Fibroblast of gingiva (primary cell): ENCODE data around the gene CELA2B.
"Not testable (repeated sequence)": the region's sequence is repeated elsewhere in the genome, so short reads cannot be mapped to it uniquely, and the experiment has no call there.

Experiments
- DNase-seq: peaks from one replicate; pipeline ENCODE4 v3.0.0-alpha.2; 2011; ENCODE audit warnings: low read depth

The CELA2B gene

DNA sequence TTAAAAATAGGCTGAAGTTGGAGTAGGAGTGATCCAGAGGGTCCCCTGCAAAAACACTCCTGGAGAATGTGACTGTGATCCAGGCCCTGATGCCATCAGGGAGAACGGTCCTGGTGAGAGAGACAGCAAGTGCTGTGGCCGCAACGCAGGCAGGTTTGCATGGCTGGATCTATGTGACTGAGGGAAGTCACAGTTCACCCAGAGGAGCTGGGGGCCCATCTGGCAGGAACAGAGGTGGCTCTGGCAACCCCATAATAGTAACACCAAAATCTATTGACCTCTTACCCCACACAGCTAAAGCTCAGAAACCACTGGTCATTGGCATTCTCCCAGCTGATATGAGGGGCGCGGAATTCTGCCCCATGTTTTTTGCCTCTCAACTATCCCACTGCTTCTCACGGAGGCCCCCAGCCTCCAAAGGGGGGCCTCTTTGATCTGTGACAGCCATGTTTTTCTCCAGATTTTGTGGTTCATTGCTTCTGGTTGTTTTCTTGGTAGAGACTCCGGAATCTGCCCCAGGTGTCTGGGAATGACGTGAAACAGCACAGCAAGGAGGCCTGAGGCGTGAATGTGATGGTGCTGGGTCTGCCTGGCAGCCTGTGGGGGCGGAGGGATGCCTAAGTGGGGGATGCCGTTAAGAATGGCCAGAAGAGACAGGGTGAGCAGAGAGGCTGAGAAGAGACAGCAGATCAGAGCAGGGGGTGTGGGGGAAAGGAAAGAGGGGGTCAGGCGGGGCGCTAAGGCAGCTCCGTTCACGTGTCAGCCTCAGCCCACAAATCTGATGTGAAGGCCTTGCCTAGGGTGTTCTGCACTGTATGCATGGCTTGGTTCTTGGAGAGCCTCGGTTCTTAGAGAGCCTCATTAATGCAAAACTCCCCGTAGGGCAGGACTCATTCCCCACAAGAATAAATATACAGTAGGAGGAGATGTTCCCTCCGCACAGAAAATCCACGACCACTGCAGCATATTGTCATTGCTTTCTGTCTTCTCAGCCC is 24.6 kb downstream of the CELA2B start:
- DNase-seq, result no peak

DNA sequence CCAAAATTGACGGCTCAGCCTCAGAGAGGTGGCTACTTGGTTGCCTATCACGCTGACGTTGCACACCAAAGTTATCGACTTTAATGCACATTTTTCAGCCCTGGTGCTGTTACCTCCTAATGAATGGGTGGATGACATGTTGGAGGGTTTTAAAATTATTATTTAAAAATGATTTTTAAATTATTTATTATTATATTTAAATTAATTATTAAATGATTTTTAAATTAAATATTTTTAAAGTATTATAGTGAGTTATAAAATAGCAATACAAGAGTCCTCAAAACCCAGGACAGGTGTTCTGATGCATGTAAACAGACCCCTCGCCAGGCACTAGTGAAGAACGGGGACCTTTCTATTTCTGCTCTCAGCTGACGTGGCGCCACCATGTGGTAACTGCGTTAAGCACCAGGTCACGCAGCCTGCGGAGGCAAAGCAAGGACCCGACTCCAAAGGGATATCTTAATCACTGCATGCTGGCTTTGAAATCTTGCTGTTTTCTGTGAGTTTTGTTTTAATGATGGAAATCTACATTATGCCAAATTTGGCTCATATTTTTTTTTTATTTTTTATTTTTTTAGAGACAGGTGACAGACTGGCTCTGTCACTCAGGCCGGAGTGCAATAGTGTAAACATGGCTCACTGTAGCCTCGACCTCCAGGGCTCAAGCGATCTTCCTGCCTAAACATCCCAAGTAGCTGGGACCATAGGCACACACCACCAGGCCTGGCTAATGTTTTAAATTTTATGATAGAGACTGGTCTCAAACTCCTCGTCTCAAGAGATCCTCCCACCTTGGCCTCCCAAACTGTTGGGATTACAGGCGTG is 25.5 kb downstream of the CELA2B start:
- peak; percentile 31 for DNase-seq

DNA sequence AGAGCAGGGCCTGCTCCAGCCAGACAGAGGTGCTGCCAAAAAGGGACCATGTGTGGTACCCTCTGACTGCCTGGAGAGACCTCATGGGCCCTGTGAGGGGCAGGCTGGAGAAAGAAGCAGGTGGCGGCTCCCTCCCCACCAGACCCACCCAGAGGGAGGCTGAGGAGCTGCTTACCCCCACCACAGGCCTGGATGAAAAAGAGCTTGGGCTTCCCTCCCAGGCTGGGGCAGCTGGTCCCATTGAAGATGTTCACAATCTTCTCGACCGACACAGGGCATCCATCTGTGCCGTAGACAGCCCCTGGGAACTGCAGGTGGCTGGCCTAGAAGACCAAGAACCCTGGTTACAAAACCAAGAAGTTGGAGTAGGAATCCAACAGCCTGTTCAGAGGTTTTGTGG is 28.5 kb downstream of the CELA2B start:
- no peak for DNase-seq

DNA sequence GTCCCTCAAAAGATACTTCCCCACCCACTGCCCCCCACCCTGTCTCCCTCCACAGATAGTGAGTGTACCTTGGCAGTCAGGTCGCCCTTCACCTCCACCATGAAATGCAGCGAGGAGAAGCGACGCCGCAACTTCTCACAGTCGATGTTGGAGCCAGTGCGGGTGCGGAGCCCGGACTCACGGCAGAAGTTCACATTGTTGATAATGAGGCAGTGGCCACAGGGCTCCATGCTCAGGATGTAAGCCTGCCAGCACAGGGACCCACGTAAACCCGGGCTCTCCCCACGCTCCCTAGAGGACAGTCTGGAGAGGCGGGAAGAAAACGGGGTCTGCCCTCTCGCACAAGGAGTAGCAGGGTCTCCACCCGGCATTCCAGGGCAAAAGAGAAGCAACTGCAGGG is 30.9 kb downstream of the CELA2B start:
- DNase-seq, result no peak

DNA sequence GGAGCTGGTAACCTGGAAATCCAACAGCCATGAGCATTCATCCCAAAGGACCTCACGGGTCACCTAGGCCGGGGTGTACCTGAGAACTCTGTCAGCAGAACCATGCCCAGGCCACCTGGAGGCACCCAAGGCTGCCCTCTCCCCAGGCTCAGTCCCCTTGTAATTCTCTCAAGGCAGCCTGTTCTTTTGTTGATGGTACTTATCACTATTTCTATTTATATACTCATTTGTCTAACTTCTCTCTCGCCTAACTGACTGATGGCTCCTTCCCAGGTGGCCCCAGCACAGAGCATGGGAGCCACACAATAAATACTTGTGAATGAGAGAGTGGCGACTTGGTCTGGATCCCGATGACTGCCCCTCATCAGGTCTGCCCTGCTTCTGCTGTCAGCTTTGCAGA is 31.4 kb downstream of the CELA2B start:
- no peak for DNase-seq

DNA sequence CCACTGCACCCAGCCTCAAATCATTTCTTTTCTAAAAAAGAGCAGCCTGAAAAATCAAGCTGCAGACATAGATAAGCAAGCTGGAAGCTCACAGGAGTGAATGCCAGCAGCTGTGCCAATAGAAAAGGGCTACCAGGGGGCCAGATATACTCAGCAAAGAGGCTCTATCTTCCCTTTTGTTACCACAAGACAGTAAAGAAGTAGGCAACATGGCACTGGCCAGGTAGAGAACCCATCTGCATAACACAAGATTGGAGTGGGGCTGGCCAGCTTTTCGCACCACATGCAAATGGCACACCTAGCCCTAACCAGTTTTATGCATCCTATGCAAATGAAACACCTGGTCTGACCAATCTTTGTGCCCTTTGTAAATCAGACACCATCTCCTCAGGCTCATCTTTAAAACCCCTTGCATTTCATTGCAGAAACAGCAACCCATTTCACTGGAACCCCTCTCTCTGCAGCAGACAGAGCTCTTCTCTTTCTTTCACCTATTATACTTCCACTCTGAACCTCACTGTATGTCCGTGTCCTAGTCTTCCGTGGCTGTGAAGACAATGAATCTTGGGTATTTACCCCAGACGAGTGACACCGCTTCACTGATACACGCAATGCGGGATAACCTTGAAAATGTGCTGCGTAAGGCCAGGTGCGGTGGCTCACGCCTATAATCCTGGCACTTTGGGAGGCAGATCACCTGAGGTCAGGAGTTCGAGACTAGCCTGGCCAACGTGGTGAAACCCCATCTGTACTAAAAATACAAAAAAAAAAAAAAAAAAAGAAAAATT is 33.0 kb downstream of the CELA2B start:
- no peak for DNase-seq

DNA sequence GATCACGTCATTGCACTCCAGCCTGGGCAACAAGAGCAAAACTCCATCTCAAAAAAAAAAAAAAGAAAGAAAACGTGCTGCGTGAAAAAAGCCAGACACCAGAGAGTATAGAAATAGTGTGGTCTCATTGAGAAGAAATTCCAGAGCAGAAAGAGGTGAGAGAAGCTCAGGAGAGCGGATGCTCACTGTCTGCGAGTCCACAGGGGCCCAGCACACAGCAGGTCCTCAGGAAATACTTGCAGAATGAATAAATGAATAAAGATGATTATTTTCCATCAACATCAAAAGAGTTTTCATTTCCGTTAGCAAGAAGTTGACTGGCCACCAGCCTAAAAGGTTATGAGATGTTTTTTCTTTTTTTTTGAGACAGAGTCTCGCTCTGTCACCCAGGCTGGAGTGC is 33.7 kb downstream of the CELA2B start:
- DNase-seq, result no peak

DNA sequence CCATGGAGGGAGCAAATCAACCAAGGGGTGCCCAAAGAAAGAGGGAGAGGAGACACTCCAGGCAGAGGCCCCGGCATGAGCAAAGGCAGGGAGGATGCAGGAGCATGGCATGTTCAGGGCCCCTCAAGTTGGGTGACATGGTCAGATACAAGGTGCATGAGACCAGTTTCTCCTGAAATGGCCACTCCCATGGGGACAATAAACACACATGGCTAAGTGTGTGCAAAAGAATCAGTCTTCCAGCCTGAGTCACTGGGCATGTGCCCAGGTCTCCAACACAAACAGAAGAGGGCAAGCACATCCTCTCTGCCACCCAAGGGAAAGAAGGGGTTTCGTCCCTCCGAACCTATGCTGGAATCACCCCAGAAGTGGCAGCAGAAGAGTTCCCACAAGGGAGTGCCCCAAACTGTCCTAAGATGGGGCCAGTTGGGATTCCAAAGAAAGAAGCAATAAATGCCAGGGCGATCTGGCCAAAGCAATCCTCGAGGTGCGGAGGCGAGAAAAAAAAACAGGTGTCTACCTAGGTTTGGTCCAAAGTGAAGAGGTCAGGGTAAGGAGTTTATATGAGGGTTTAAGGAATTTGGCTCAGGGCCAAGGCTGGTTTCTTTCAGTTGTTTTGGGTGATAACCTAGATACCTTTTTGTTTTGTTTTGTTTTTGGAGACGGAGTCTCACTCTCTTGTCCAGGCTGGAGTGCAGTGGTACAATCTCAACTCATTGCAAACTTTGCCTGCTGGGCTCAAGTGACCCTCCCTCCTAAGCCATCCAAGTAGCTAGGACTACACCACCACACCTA is 34.9 kb downstream of the CELA2B start:
- DNase-seq, result no peak

DNA sequence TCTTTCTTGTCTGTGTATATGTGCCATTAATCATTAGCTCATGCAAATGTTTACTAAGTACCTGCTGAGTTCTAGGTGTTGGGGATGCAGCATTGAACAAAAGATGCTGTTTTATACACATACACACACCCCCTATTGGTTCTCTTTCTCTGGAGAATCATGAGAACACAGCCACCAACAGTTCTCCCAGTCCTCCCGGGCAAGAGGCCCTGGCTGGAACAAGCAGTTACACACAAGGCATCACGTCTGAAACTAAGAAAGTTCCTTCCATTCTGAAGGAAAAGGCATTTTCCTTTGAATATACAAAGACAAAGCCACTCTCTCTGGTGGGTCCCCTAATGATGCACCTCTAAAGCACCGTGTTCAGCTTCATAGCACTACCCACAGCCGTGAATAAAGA is 37.3 kb downstream of the CELA2B start:
- DNase-seq, result no peak

DNA sequence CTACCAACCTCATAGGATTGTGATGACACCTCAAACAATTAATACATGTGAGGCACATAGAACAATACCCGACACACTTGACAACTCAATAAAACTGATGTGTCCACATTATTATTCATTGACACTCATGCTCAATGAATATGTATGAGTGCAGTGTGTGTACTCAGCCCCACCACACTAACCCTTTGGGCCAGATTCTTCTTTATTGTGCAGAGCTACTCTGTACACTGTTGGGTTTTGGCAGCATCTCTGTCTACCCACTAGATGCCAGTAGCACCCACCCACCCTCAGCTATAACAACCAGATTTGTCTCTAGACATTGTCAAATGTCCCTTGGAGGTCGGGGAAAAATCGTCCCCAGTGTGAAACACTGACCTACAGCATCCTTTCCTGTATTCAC is 38.0 kb downstream of the CELA2B start:
- DNase-seq, result no peak

DNA sequence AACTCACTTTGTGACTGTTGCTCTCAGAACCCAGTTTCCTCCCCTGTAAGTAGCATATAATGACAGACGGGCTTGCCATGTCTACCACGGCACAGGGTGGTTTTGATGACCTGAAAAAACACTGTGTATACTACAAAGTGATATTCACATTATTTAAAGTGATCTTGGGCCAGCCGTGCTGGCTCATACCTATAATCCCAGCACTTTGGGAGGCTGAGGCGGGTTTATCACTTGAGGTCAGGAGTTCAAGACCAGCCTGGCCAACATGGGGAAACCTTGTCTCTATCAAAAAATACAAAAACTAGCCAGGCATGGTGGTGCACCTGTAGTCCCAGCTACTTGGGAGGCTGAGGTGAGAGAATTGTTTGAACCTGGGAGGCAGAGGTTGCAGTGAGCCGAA is 38.7 kb downstream of the CELA2B start:
- DNase-seq, result not testable (repeated sequence)

DNA sequence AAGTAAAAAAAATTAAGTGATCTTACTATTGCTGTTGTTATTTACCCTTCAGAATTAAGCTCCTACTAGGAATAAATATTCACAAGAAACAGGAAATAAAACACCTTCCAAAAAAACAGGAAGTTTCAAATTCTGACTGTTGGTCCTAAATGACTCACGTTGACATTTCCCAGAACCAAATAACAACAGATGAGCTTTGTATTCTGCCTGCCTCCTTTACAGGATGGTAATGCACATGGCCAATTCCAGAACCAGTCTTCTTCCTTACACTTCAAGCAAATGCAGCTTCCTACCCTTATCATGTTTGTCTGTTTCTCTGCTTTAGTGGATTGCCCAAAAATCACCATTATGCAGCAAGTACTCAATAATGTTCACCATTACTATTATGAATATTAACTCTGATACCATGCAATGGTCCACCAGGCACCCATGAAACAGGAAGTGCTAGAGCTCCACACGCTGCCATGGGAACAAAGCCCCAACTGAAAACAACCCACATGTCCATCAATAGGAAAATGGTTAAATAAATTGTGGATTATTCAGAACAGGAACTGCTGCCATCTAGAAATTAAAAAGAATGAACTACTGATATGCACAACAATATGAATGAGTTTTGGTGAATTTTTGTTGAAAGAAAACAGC is 39.2 kb downstream of the CELA2B start:
- DNase-seq, result no peak

DNA sequence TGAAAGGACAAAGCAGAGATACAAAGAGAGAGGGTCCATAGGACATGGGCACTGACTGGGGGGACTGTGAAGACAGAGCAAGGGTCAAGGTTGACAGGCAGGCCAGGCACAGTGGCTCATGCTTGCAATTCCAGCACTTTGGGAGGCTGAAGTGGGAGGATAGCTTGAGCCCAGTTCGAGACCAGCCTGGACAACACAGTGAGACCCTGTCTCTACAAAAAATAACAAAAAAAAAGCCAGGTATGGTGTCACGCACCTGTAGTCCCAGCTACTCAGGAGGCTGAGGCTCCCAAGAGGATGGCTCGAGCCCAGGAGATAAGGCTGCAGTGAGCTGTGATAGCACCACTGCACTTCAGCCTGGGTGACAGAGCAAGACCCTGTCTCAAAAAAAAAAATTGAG is 43.7 kb downstream of the CELA2B start:
- DNase-seq, result no peak

DNA sequence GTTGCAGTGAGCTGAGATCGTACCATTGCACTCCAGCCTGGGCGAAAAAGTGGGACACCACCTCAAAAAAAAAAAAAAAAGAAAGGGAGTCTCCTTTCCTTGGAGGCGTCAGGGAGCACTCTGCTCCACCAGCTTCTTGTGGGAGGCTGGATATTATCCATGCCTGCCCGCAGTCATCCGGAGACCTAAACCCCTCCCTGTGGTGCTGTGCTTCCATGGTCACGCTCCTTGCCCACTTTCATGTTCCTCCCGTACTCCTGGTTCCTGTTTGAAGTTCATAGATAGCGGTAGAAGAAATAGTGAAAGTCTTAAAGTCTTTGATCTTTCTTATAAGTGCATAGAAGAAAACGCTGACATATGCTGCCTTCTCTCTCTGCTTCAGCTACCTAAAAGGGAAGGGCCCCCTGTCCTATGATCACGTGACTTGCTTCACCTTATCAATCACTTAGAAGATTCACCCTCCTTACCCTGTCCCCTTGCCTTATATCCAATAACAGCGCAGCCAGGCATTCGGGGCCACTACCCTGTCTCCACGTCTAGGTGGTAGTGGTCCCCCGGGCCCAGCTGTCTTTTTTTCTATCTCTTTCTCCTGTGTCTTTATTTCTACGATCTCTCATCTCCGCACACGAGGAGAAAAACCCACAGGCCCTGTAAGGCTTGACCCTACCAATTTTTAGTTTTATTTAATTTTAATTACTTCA is 45.5 kb downstream of the CELA2B start:
- DNase-seq, result not testable (repeated sequence)

DNA sequence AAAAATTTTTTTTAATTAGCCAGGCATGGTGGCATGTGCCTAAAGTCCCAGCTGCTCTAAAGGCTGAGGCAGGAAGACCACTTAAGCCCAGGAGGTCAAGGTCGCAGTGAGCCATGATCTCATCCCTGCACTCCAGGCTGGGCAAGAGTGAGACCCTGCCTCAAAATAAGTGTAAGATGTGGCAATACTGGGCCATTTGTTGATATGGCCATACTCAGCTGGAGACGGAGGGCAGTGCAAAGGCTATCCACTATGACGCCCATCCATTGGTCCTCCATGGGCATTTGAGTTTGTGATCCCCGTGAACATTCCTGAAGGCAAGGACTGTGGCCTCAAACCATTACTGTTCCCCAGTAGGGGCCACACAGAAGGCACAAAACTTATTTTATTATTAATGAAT is 46.6 kb downstream of the CELA2B start:
- no peak for DNase-seq

DNA sequence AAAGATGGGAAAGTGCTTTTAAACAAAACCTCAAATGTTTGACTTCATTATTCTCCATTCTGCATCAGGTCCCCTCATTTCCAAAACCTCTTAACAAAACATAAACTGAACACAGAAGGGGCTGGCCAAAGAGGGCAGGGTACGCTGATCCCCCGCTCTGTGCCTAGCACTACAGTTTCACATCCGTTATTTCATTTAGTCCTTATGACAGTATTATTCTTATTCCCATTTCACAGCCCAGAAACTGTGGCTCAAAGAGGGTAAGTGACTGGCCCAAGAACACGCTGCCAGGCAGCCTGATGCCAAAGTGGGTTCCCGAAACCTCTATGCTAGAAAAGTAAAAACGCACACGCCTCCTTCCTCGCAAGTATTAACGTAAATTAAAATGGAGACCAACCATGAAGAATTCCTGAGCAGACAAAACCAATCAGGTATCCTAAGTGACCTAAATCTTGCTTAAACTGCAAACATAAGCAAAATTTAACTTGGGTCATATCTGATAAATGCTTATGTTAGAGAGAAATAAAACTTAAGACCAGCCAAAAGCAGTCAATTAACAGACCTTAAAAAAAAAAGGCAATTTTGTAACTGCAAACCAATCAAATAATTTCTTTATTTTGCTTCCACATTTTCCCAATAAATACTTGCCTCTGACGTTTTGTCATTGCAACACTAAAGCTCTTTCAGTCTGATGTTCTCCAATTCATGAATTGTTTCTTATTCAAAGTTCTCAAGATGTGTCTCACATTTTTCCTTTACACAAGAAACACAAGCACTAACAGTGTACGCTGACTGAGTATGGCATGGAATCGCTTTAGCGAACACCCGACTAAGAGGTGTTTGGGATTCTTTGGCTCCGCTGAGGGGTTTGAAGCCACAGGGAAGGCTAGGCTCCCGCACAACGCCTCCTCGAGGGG is 47.5 kb downstream of the CELA2B start:
- peak; percentile 34 for DNase-seq

DNA sequence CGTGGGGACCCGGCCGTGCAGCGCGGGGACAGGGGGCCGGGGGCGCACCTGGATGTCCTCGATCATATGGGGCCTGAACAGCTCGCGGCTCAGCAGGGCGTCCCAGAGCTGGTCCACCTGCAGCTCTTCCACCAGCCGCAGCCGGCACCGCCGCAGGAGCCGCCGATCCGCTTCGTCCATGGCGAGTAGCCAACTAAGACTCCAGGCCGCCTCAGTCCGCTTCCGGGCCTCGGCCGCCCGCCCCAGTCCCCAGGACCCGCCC is 48.0 kb downstream of the CELA2B start, which contains the start of gene CASP9:
CASP9 (minus strand) TSS at position 195 of the 262 bp plus-strand sequence; CDS start at position 180, 15 bp downstream.
- DNase-seq, result no peak

DNA sequence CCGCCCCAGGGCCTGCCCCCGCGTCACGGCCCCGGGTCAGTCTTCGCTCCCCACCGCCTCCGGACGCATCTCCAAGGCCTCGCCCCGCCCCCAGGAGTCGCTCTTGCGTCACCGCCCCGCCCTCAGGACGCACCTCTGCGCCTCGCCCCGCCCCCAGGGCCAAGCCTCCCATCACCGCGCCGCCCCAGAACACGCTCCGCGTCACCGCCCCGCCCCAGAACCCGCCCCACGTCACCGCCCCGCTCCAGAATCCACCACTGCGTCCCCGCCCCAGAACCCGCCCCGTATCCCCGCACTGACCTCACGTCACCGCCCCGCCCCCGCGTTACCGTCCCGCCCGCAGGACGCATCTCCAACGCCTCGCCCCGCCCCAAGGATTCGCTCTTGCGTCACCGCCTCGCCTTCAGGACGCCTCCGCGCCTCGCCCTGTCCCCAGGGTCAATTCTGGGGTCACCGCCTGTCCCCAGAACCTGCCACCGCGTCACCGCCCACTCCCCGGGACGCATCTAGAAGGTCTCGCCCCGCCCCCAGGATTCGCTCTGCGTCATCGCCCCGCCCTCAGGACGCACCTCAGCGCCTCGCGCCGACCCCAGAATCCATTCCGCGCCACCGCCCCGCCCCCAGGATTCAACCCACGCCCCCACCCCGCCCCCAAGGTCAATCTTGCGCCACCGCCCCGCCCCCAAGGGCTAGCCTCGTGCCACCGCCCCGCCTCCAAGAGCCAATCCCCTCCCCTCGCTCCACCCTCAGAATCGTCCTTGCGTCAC is 48.6 kb downstream of the CELA2B start:
- DNase-seq, result peak; percentile 98
